Calu3 (cell line): ENCODE results near the gene BATF2. TPM values are rescaled to one million over a fixed set of nuclear protein-coding genes. Genes with fewer than 3 reads are reported as not detected.

Experiments
- BruUV-seq: library from RNA; stranded (reverse); fragments of 400-500 nt; replicated peaks from 2 replicates; lab custom pipeline; 2021; lab: Mats Ljungman, UMichigan
- CTCF ChIA-PET: fragments of 300-600 bp; sonication (Branson Sonifier 250); formaldehyde crosslinking; loops from one replicate; lab custom pipeline; 2022; ENCODE audit warnings: antibody characterized with exemption; lab: Charles Lee
- DNase-seq: peaks from one replicate; pipeline ENCODE4 v3.0.0; 2022
- H3K27ac Mint-ChIP-seq: one replicate; pipeline ENCODE4 v1.8.0; 2022; ENCODE audit warnings: mixed read lengths; ENCODE audit not compliant: unreplicated experiment
- H3K27me3 Mint-ChIP-seq: one replicate; pipeline ENCODE4 v1.8.0; 2022; ENCODE audit warnings: mixed read lengths; ENCODE audit not compliant: unreplicated experiment
- H3K36me3 Mint-ChIP-seq: one replicate; pipeline ENCODE4 v1.8.0; 2022; ENCODE audit warnings: mild to moderate bottlenecking, moderate library complexity, mixed read lengths; ENCODE audit not compliant: insufficient read depth, unreplicated experiment
- H3K4me1 Mint-ChIP-seq: one replicate; pipeline ENCODE4 v1.8.0; 2022; ENCODE audit warnings: mild to moderate bottlenecking, low read depth, mixed read lengths; ENCODE audit not compliant: unreplicated experiment
- H3K4me3 Mint-ChIP-seq: one replicate; pipeline ENCODE4 v1.8.0; 2022; ENCODE audit warnings: mild to moderate bottlenecking, low read depth, moderate library complexity, mixed read lengths; ENCODE audit not compliant: unreplicated experiment
- H3K9me3 Mint-ChIP-seq: one replicate; pipeline ENCODE4 v1.8.0; 2022; ENCODE audit warnings: low read depth, mixed read lengths; ENCODE audit not compliant: unreplicated experiment
- CTCF ChIP-seq: fragments of 200-600 bp; IDR thresholded peaks from one replicate; pipeline ENCODE4 v1.8.0; 2022; ENCODE audit warnings: antibody characterized with exemption; ENCODE audit not compliant: unreplicated experiment
- intact Hi-C: fragments of 100-400 bp; cut with micrococcal nuclease; formaldehyde crosslinking; loops from one replicate; pipeline ENCODE4 v1.10.0; 2022; ENCODE audit not compliant: unreplicated experiment
- total RNA-seq: library from RNA; stranded (reverse); gene quantifications from 2 replicates; pipeline ENCODE4 v1.2.3, GENCODE V29; 2022

BATF2 gene
- total RNA-seq, 1 experiment from 2014 or later, result 4.5 TPM

DNA sequence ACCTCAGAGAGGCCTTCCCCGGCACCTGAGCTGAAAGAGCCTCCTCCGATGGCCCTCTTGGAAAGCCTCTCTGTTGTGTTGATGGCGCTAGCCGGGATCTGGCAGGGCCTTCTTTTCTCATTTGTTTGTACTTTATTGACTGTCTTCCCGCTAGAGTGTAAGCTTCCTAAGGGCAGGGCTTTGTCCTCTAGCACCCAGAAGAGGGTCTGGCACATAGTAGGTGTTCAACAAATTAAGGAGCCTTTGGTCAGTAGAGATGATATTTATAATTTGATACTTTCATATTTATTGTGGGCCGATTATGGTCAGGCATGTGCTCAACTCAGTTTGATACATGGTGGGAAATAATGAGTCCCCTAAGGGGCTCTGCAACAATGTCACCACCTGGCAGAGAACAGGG, 21.2 kb upstream of the BATF2 start:
- intact Hi-C loops, result no loop called here
- Mint-ChIP-seq H3K4me3 (no peak overlapping the region), H3K27ac (no peak overlapping the region), H3K27me3 (no peaks in the 10 kb centered on the region), H3K36me3 (peaks cover 49% of the 10 kb centered on the region), H3K4me1 (peaks cover 21% of the 10 kb centered on the region), H3K9me3 (no peaks in the 10 kb centered on the region)
- TF ChIP-seq CTCF, result no peak
- no TSS peak for BruUV-seq
- CTCF ChIA-PET, result no interaction called here
- DNase-seq, result no peak

GRCh38 chr11:65016705-65017104, 19.9 kb upstream of the BATF2 start:
- TF ChIP-seq CTCF, result no peak
- no peaks in the 10 kb centered on the region for H3K9me3 Mint-ChIP-seq
- no peak for DNase-seq
- H3K27ac Mint-ChIP-seq, result no peak overlapping the region
- H3K27me3 Mint-ChIP-seq, result no peaks in the 10 kb centered on the region
- H3K4me1 Mint-ChIP-seq, result peaks cover 25% of the 10 kb centered on the region
- intact Hi-C loops, result no loop called here
- BruUV-seq, result no TSS peak
- no peak overlapping the region for H3K4me3 Mint-ChIP-seq
- H3K36me3 Mint-ChIP-seq, result peaks cover 50% of the 10 kb centered on the region
- CTCF ChIA-PET, result no interaction called here

DNA sequence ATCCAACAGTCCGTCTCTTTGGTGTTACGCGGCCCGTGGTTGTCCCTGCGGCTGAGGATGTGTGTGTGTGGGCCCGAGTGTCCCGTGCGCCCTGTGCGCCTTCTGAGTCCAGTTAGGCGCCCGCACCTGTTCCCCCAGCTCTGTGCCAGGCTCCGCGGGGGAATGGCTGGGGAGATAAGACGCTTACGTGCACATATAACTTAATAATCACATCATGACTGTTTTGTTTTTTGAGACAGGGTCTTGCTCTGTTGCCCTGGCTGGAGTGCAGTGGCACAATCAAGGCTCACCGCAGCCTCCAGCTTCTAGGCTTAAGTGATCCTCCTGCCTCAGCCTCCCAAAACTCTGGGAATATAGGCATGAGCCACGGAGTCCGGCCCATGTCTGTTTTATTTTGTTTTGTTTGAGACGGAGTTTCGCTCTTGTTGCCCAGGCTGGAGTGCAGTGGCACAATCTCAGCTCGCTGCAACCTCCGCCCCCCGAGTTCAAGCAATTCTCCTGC, 18.0 kb upstream of the BATF2 start:
- Mint-ChIP-seq H3K4me1 (peaks cover 25% of the 10 kb centered on the region), H3K27ac (peak overlapping the region; percentile 47), H3K36me3 (peaks cover 42% of the 10 kb centered on the region), H3K9me3 (no peaks in the 10 kb centered on the region), H3K27me3 (no peaks in the 10 kb centered on the region), H3K4me3 (peak overlapping the region; percentile 81)
- CTCF ChIA-PET, result interaction anchor here (0.6 to 2.4 kb wide), 8 partner anchors 16 to 209 kb away, joined by 4 to 10 read pairs (median 5); partner anchors contain the start of genes ATG2A, BATF2 and CDC42BPG
- intact Hi-C loops, result loop anchor here (5.0 kb wide), 1 partner anchor 167 kb away; no protein-coding TSS in a partner anchor
- DNase-seq, result no peak
- BruUV-seq, result TSS peak; percentile 51
- no peak for TF ChIP-seq CTCF

DNA sequence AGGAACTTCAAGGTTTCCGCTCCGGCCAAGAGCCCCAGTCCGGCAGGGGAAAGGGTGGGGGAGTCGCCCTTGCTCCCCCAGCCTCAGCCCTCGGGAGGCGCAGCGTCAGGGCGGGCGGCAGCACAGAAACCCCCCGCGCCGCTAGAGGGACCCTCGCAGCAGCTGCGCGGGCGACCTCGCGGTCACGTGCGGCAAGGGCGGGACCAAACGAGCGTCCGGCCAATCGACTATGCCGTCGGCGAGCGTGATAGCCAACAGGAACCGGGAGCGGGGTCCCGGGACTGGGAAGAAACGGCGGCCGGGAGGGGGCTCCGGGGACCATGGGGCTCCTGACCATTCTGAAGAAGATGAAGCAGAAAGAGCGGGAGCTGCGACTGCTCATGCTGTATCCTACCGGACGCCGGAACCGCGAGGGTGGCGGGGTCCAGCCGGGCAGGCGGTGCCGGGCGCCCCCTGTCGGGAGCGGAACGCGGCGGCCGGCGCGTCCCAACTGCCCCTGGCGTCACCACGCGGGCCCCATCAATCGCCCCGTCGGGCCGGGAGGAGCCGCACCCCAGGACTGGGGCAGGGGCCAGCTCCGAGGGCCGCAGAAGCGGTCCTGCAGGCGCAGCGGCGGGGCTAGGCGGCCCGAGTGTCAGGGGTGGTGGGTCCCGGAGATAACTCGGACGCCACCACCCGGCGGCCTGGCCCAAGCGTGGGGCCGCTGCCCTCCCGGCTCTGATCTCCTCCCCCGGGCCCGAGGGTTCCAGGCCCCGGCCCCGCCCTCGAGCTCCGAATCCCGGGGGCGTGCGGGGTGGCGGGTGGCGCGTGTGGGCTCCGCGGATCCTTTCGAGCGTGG, 17.3 kb upstream of the BATF2 start, which contains the start of gene ARL2:
ARL2 (plus strand) TSS at position 273 of the 838 bp plus-strand sequence; CDS start at position 321, 48 bp downstream.
- TF ChIP-seq CTCF, result peak; percentile 86
- BruUV-seq, result TSS peak; percentile 91
- peaks cover 37% of the 10 kb centered on the region for H3K36me3 Mint-ChIP-seq
- peak within 1 kb of the TSS; percentile 81 for H3K4me3 Mint-ChIP-seq
- DNase-seq, result peak; percentile 92
- intact Hi-C loops, result loop anchor here (5.0 kb wide), 1 partner anchor 167 kb away; no protein-coding TSS in a partner anchor
- peaks cover 25% of the 10 kb centered on the region for H3K4me1 Mint-ChIP-seq
- H3K27me3 Mint-ChIP-seq, result no peaks in the 10 kb centered on the region
- H3K9me3 Mint-ChIP-seq, result no peaks in the 10 kb centered on the region
- peak within 1 kb of the TSS; percentile 91 for H3K27ac Mint-ChIP-seq
- CTCF ChIA-PET, result interaction anchor here (0.6 to 2.4 kb wide), 10 partner anchors 15 to 210 kb away, joined by 4 to 10 read pairs (median 4); partner anchors contain the start of genes ATG2A, BATF2 and CDC42BPG
